A673 (cell line): Measurements from ENCODE around the gene GMDS. TPM values are rescaled to one million over a fixed set of nuclear protein-coding genes. Genes with fewer than 3 reads are reported as not detected.

ENCODE experiments used
- BruUV-seq: library from RNA; stranded (reverse); fragments of 400-500 nt; replicated peaks from 2 replicates; lab custom pipeline; 2021; lab: Mats Ljungman, UMichigan
- CTCF ChIA-PET: fragments of 300-600 bp; sonication (Branson Sonifier 250); formaldehyde crosslinking; loops from one replicate; lab custom pipeline; 2022; ENCODE audit warnings: antibody characterized with exemption; lab: Charles Lee
- POLR2A ChIA-PET: fragments of 300-600 bp; sonication (Branson Sonifier 250); formaldehyde crosslinking; loops from one replicate; lab custom pipeline; 2022; ENCODE audit warnings: antibody characterized with exemption; ENCODE audit not compliant: low non-redundant PET; lab: Charles Lee
- DNase-seq: peaks from one replicate; pipeline ENCODE4 v3.0.0-alpha.2; 2015; ENCODE audit warnings: low spot score
- H3K27ac ChIP-seq: fragments of 200-600 bp; sonication (generic); 2 replicates; pipeline ENCODE4 v1.5.1; 2016; ENCODE audit warnings: mixed run types, low read depth, mild to moderate bottlenecking, mixed read lengths, antibody characterized with exemption, low read length; ENCODE audit not compliant: poor library complexity, severe bottlenecking
- H3K27me3 ChIP-seq: fragments of 200-600 bp; sonication (generic); replicated peaks from 2 replicates; pipeline ENCODE4 v1.6.1; 2017; ENCODE audit warnings: mixed run types, low read depth, mild to moderate bottlenecking, mixed read lengths, antibody characterized with exemption, low read length; ENCODE audit not compliant: insufficient read depth, poor library complexity
- H3K36me3 ChIP-seq: fragments of 200-600 bp; sonication (generic); 2 replicates; pipeline ENCODE4 v1.6.1; 2016; ENCODE audit warnings: mixed run types, mild to moderate bottlenecking, mixed read lengths, antibody characterized with exemption, low read length; ENCODE audit not compliant: insufficient read depth, poor library complexity, severe bottlenecking
- H3K4me1 ChIP-seq: fragments of 200-600 bp; sonication (generic); 2 replicates; pipeline ENCODE4 v1.6.1; 2017; ENCODE audit warnings: mixed run types, mild to moderate bottlenecking, mixed read lengths, antibody characterized with exemption, low read length; ENCODE audit not compliant: insufficient read depth, poor library complexity, severe bottlenecking
- H3K4me3 ChIP-seq: fragments of 200-600 bp; sonication (generic); 2 replicates; pipeline ENCODE4 v1.5.1; 2016; ENCODE audit warnings: low read depth, mixed run types, mild to moderate bottlenecking, mixed read lengths, low read length; ENCODE audit not compliant: poor library complexity, severe bottlenecking
- H3K9me3 ChIP-seq: fragments of 200-600 bp; sonication (generic); 2 replicates; pipeline ENCODE4 v1.6.1; 2016; ENCODE audit warnings: mixed run types, low read depth, mild to moderate bottlenecking, mixed read lengths, antibody characterized with exemption, low read length; ENCODE audit not compliant: poor library complexity, severe bottlenecking
- EZH2 ChIP-seq: fragments of 200-600 bp; sonication (generic); IDR thresholded peaks from 2 replicates; pipeline ENCODE4 v1.6.1; 2017; ENCODE audit warnings: borderline replicate concordance, low read depth, mild to moderate bottlenecking, mixed read lengths, antibody characterized with exemption, low read length; ENCODE audit not compliant: poor library complexity, severe bottlenecking
- intact Hi-C: fragments of 100-400 bp; cut with micrococcal nuclease; formaldehyde crosslinking; loops from one replicate; pipeline ENCODE4 v1.10.0; 2022; ENCODE audit not compliant: unreplicated experiment
- total RNA-seq: library from RNA; stranded (reverse); gene quantifications from 2 replicates; pipeline ENCODE4 v1.2.3, GENCODE V29; 2021
- TF ChIP-seq, protein P1 (sequence below): fragments of 300-800, 200-600 bp; sonication (generic); conservative IDR thresholded peaks from 2 replicates; pipeline ENCODE4 v1.5.1; 2017; ENCODE audit warnings: low read depth, mild to moderate bottlenecking, antibody characterized with exemption, low read length, moderate library complexity, mixed read lengths

The GMDS gene
- total RNA-seq, 1 experiment from 2014 or later, result 15.2 TPM

DNA sequence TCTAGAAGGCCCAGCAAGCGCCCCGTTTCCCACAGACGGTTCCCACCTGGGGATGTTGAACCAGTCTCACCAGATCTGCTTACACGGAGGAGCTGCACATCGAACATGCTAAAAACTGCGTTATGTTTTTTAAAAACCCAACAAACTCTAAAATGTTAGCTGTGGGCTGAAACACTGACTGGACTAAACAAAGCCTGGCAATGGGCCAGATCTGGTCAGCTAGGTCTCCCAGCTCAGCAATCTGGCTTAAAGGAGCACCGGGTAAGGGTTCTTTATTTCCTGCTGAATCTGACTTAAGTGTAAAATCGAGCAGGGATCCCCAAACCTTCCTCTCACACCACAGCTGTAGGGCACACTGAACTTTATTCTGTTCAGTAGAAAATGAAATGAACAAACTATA, 478.8 kb downstream of the GMDS start:
- no peak for DNase-seq
- TF ChIP-seq, protein P1, sequence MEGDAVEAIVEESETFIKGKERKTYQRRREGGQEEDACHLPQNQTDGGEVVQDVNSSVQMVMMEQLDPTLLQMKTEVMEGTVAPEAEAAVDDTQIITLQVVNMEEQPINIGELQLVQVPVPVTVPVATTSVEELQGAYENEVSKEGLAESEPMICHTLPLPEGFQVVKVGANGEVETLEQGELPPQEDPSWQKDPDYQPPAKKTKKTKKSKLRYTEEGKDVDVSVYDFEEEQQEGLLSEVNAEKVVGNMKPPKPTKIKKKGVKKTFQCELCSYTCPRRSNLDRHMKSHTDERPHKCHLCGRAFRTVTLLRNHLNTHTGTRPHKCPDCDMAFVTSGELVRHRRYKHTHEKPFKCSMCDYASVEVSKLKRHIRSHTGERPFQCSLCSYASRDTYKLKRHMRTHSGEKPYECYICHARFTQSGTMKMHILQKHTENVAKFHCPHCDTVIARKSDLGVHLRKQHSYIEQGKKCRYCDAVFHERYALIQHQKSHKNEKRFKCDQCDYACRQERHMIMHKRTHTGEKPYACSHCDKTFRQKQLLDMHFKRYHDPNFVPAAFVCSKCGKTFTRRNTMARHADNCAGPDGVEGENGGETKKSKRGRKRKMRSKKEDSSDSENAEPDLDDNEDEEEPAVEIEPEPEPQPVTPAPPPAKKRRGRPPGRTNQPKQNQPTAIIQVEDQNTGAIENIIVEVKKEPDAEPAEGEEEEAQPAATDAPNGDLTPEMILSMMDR, result no peak
- TF ChIP-seq EZH2, result no peak
- Histone ChIP-seq H3K4me3 (no peak overlapping the region), H3K36me3 (no peaks in the 10 kb centered on the region), H3K27ac (no peak overlapping the region), H3K9me3 (no peaks in the 10 kb centered on the region), H3K27me3 (no peaks in the 10 kb centered on the region), H3K4me1 (no peaks in the 10 kb centered on the region)
- CTCF ChIA-PET, result no interaction called here
- intact Hi-C loops, result no loop called here
- BruUV-seq, result no TSS peak
- POLR2A ChIA-PET, result no interaction called here

DNA sequence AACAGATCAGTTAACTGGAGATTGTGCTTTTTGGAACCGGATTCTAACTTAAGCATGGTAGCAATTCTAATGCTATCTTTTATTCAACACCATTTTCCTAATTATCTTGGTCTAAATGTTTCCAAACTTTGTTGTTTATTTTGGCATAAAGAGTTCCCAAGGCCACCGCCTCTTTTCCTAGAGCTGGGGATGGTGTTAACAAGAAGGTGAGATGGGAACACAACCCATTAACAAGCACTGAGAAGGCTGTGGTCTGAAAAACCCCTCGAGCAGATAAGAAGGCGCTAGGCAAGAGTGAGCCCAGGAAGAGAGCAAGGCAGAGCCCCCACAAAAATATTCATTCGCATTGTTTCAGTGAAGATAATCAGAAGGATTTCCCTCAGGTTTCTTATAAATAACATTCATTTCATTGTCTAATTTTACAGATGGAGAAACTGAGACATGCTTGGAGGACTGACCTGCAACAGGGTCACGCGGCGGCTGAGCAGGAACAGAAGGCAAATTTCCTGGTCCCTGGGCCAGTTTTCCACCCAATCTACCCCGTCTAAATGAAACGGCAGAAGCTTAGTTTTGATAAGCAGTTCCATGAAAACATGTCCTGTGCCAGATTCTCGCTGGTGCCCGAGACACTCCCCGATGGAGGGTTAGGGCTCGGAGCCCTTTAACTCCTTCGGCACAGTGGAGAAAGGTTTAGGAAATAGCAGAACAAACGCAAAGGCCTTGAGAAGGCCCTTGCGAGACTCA, 480.1 kb downstream of the GMDS start:
- intact Hi-C loops, result no loop called here

DNA sequence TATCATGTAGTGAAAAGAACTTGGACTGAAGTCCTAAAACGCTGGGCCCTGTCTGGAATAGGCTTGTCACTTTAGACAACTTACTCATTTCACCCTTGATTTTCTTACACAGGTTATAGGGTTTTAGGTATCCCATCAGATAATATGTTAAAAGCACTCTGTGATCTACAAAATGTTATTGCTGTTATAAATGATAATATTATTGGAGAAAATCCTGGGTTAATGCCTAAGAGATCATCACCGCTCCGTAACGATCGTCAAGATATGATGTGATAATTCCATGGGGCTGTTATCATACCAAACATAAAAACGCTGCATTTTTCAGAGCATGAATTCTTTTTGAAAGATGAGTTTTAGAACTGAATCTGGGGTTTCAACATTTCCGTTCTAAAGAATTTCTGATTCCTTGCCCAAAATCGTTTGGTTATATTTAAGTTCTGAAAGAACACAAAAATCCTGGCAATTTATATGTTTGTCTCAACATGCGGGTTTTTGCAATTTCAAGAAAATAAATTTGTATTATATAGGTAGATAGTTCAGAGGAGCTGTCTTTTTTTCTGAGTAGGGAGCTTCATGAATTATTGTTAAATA, 480.9 kb downstream of the GMDS start:
- intact Hi-C loops, result no loop called here
- BruUV-seq, result no TSS peak

More for the DNA sequence above, 480.1 kb downstream of the GMDS start:
- Histone ChIP-seq H3K27ac (no peak overlapping the region), H3K27me3 (no peaks in the 10 kb centered on the region), H3K4me3 (no peak overlapping the region), H3K9me3 (no peaks in the 10 kb centered on the region), H3K36me3 (no peaks in the 10 kb centered on the region), H3K4me1 (no peaks in the 10 kb centered on the region)
- no peak for DNase-seq
- TF ChIP-seq, protein P1, result no peak
- no peak for TF ChIP-seq EZH2
- ChIA-PET POLR2A (no interaction called here), CTCF (no interaction called here)
- no TSS peak for BruUV-seq

More for the DNA sequence above, 480.9 kb downstream of the GMDS start:
- Histone ChIP-seq H3K36me3 (no peaks in the 10 kb centered on the region), H3K27ac (no peak overlapping the region), H3K4me1 (no peaks in the 10 kb centered on the region), H3K9me3 (no peaks in the 10 kb centered on the region), H3K27me3 (no peaks in the 10 kb centered on the region), H3K4me3 (no peak overlapping the region)
- ChIA-PET CTCF (no interaction called here), POLR2A (no interaction called here)
- no peak for TF ChIP-seq EZH2
- TF ChIP-seq, protein P1, result no peak
- DNase-seq, result no peak
